GM19023 (cell line): ENCODE measurements around the gene RHBDL1.
"Not testable (repeated sequence)": the region's sequence is repeated elsewhere in the genome, so short reads cannot be mapped to it uniquely, and the experiment has no call there.

Source experiments
- ATAC-seq: cut with Tn5 transposase; IDR thresholded peaks from one replicate; pipeline ENCODE4 v1.9.1; 2021; ENCODE audit warnings: mild to moderate bottlenecking, moderate library complexity; ENCODE audit not compliant: unreplicated experiment

RHBDL1 gene

DNA sequence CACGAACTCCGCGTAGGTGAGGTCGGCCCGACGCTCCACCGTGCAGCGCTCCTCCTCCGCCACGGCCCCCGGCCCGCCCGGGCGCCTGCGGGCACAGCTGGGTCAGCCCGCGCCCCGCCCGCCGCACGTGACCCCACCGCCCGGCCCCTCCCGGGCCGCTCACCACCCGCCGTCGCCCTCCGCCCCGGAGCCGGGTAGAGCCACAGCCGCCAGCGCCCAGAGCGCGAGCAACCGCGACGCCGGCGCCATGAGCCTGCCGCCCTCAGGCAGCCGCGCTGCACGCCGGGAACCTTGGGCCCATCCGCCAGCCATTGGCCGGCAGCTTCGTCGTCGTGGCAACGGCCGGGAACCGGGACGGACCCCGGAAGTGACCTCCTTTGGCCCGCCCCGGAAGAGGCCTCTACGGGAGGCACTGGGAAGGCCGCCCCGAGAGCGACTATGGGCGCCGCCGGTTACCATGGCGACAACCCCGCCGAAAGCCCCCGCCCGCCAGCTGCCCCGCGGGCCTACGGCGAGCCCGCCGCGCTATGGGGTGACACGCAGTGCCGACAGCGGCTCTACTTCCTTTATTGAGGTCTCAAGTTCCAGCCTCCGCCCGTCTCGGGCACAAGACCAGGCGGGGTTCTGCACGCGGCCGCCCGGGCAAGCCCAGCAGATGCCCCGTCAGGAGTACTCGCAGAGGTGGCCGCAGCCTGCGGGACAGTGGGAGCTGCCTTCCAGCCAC lies 8.8 kb downstream of the RHBDL1 start, which contains the start of gene JMJD8:
TSS of gene JMJD8 (minus strand) at position 264 of the 724 bp plus-strand sequence. CDS start at position 249, 15 bp downstream.
- peak; percentile 65 for ATAC-seq

GRCh38 chr16:684961-685696 lies 9.7 kb downstream of the RHBDL1 start:
- no peak for ATAC-seq

GRCh38 chr16:685967-686366 lies 10.5 kb downstream of the RHBDL1 start:
- ATAC-seq = no peak

- ATAC-seq = no peak
Measured at GRCh38 chr16:686459-687260, 11.2 kb downstream of the RHBDL1 start.

DNA sequence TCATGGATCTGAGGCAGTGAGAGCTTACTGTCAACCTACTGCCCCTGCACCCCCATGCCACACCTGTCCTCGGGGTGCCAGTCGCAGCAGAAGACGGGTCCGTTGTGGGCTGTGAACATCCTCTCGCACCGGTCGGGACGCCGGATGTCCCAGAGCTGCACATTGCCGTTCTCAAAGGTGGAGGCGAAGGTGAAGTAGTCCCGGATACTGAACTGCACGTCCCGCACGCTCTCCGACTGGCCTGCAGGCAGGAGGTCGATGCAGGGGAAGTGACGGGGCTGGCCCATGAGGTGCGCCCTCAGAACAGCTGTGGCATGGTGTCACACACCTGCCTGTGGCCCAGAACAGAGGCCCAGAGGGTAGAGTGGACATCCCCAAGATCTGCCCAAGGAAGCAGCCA lies 12.0 kb downstream of the RHBDL1 start:
- no peak for ATAC-seq

DNA sequence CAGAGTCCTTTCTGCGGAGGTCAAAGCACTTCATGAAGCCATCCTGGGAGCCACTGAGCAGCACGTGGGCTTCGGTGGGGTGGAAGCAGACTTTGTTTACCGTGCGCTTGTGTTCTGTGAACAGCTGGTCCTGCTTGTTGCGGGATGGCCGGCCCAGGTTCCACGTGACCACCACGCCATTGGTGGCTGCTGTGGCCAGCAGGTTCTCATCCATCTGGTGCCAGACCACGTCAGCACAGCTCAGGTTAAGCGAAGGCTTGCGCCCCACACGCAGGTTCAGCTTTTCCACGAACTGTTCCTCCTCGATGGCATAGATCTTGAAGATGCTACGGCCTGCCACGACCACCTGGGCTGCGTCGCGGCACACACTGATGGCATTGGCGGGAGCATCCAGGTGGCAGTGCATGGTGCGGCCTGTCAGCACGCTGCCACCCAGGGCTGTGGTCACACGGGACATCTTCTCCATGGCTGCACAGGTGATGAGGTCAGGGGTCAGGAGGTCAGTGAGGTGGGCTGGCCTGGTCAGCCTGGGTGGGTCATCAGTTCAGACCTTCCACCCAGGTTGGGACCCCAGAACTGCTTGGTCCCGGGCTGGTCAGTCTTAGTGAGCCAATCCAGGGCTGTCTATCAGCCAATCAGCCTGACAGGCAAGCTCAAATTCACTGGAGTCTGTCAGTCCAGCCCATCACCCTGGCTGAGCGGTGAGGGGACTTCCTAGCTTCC lies 13.9 kb downstream of the RHBDL1 start:
- ATAC-seq = no peak

DNA sequence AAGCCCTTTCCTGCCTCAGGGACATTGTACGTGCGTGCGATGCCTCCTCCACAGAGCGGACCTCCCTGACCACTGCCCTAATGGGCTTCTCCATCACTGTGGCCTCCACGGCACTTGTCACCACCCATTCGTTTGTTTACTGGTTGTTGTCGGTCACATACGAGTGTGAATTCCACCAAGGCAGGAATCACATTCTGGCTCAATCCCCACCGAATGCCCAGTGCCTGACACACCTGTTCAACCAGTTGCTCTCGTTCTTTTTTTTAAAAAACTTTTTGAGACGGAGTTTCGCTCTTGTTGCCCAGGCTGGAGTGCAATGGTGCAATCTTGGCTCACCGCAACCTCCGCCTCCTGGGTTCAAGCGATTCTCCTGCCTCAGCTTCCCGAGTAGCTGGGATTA lies 15.8 kb downstream of the RHBDL1 start:
- not testable (repeated sequence) for ATAC-seq

- no peak for ATAC-seq
Measured at GRCh38 chr16:692356-693108, 17.1 kb downstream of the RHBDL1 start.

DNA sequence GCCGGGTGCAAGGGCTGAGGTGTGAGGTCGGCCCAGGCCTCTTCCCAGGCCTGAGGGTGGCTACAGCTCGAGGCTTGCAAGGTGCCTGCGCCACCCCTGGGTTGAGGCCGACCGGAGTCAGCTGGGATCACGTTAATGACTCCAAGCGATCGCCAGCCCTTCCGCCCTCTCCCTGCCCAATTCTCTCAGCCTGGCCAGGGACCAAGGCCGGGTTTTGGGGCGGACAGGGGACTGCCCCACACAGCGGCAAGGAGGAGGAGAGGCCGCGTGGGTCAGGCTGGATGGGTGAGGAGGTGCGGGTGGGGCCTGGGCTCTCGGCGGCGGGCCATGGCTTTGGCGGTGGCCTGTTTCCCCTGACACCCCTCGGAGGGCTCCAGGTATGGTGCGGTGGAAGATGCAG lies 17.9 kb downstream of the RHBDL1 start:
- ATAC-seq = no peak

- ATAC-seq = no peak
Measured at GRCh38 chr16:693766-694165, 18.3 kb downstream of the RHBDL1 start.

- no peak for ATAC-seq
Measured at GRCh38 chr16:694187-694862, 18.9 kb downstream of the RHBDL1 start.

- no peak for ATAC-seq
Measured at GRCh38 chr16:694863-695354, 19.4 kb downstream of the RHBDL1 start.

- no peak for ATAC-seq
Measured at GRCh38 chr16:695355-696089, 20.1 kb downstream of the RHBDL1 start.

GRCh38 chr16:698911-699671 lies 23.6 kb downstream of the RHBDL1 start:
- no peak for ATAC-seq

DNA sequence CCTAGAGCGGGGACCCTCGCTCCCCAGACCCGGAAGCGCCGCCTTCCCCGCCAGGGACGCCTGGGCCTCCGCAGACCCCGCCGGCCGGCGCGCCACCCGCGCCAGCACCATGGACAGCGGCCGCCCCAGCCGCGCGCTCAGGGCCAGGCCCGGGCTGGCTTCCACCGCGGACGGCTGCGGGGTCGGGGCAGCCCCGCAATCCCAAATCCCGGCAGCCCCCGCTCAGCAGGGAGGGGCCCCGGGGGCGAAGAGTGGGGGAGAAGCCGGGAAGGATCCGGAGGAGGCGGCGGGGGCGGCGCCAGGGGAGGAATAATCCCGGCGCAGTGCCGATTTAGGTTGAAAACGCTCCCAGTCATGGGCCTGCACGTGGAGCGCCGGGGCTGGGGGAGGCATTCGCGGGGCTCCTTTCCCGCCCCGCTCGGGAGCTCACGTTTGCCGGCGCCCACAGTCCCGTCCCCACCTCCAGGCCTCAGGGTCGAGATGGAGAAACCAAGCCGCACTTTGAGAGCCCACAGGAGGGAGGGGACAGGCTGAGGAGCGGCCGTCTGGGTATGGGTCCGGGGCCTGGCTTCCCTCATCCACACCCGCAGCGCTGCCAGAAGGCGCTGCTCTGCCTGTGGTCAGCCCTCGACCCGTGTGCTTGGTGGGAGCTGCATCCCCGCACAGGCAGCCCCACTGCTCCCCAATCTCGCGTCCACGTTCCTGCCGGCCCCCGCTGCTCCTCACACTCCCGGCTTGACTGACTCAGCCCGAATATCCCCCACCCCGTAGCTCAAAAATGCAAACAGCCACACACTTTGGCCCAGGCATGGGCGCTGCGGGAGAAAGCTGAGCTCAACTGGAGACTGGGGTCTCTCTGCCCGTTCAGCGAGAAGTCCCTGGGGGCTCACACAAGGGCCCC lies 25.5 kb downstream of the RHBDL1 start:
- no peak for ATAC-seq

DNA sequence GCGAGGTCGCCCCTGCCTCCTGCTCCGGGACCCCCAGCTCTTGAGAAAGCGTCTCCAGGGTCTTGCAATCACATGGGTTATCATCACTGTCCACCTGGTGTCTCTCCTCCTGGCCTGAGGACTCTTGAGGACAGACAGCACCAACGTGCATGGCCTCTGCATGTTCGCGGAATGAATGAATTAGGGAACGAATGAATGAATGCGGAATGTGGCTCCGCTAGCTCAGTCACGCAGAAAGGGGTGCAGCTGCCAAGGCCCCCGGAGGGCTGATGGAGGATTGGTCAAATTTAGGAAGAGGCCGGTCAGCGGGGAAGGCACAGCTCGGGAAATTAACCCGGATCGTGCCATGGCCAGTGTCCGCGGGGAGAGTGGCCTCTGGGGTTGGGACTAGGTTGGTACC lies 26.9 kb downstream of the RHBDL1 start:
- no peak for ATAC-seq

- no peak for ATAC-seq
Measured at GRCh38 chr16:703406-703805, 27.9 kb downstream of the RHBDL1 start.
